Hematopoietic multipotent progenitor cell (in vitro differentiated cells): ENCODE results near the gene ATP7B. TPM values are rescaled to one million over a fixed set of nuclear protein-coding genes. Genes with fewer than 3 reads are reported as not detected.

Experiments used
- DNase-seq, 3 donors: peaks; one replicate each; pipeline ENCODE4 v3.0.0-alpha.2; 2011 to 2015; ENCODE audit warnings: low read depth in 2 of 3, low spot score in 2 of 3
- total RNA-seq: library from RNA; depleted of rRNA; stranded (reverse); fragments of >200 nt; gene quantifications from one replicate; pipeline ENCODE4 v1.2.3, GENCODE V29; 2012

Gene ATP7B
- total RNA-seq, 1 donor = 14.0 TPM

DNA sequence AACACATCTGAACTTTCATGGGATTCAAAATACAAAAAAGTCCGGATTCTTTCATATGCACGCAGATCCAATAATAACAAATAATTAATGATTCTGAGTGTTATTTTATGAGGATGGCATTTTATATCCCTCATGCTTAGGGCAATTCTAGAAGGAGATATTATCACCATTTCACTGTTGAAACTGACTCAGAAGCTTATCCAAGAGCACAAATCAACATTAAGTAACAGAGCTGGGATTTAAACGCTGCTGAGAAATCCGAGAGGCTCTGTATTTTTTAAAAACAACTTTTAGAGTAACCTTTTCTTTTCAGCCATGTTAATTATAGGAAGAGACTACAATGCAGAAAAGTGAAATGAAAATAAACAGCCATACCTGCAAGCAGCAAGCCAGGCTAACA lies 30.3 kb downstream of the ATP7B start:
- DNase-seq = no peak

DNA sequence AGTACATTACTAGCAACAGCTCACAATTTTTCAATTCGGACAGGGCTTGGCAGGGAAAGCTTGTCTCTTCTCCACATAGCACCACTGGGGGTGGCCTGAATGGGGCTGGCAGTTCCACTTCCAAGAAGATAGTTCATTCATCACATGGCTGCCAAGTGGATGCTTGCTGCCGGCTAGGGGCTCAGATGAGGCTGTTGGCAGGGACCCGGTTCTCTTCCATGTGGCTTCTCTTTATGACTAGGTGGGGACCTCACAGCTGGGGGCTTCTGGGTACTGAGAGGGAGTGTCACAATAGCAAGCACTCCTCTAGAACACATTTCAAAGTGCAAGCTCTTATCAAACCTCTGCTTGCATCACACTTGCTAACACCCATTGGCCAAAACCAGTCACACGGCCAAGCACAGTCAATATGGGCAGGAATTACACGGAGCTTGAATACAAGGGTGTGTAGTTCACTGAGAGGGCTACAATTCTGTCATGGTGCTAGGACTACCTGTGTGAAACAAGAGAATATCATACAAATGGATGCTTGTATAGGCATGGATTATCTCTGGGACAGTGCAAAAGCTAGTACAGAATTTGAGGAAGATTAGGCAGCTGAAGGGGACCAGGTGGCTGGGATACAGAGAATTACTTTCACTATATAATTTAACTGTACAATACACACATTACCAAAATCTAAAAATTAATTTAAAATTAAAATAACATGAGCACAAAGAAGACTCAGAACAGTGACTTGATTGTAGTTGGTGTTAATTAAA lies 32.3 kb downstream of the ATP7B start:
- DNase-seq = no peak

DNA sequence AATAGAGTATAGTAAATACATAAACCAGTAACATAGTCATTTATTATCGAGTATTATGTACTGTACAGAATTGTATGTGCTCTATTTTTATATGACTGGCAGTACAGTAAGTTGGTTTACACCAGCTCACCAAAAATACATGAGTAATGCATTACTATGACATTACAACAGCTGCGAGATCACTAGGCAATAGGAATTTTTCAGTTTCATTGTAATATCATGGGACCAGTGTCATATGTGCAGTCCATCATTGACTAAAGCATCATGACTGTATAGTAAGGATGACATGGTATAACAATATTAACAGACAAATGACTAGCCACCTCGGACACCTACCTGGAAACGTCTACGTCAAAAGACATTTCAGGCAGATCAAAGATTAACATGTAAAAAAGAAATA lies 33.6 kb downstream of the ATP7B start:
- no peak for DNase-seq

DNA sequence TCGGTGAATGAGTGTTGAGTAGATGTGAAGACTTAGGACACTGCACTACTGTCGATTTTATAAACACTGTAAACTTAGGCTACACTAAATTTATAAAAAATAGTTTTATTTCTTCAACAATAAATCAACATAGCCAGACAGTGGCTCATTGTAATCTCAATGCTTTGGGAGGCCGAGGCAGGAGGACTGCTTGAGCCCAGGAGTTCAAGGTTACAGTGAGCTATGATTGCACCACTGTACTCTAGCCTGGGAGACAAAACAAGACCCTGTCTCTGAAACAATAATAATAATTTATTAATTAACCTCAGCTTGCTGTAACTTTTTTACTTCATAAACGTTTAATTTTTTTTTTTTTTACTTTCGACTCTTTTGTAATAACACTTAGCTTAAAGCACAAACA lies 34.4 kb downstream of the ATP7B start:
- no peak for DNase-seq

DNA sequence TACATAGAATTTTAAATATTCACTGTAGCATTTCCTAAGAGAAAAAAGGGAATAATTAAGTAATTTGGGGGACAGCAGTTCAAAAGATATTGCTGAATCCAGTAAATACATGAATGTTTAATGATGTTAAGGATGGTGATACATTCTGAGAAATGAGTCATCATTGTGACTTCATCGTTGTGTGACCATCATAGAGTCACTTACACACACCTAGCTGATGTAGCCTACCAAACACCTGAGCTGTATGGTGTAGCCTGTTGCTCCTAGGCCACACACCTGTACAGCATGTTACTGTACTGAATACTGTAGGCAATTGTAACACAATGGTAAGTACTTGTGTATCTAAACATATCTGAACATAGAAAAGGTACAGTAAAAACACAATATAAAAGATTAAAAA lies 34.8 kb downstream of the ATP7B start:
- no peak for DNase-seq

DNA sequence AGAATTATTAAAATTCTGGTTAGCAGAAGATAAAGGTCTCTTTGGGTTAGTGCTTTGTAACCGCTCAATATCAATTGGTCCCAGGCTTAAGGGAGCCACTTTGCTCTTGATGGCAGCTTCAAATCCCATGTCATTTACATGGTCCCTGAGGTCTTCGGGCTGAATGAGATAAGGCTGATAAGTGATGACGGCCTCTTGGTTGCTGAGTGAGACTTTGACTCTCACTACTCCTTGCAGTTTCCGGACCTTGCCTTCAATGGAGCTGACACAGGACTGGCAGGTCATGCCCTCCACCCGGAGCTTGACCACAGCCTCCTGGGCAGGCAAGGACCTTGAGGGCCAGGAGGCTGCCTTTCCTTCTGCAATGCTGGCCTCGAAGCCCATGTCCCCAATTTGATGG lies 36.8 kb downstream of the ATP7B start:
- DNase-seq = no peak

DNA sequence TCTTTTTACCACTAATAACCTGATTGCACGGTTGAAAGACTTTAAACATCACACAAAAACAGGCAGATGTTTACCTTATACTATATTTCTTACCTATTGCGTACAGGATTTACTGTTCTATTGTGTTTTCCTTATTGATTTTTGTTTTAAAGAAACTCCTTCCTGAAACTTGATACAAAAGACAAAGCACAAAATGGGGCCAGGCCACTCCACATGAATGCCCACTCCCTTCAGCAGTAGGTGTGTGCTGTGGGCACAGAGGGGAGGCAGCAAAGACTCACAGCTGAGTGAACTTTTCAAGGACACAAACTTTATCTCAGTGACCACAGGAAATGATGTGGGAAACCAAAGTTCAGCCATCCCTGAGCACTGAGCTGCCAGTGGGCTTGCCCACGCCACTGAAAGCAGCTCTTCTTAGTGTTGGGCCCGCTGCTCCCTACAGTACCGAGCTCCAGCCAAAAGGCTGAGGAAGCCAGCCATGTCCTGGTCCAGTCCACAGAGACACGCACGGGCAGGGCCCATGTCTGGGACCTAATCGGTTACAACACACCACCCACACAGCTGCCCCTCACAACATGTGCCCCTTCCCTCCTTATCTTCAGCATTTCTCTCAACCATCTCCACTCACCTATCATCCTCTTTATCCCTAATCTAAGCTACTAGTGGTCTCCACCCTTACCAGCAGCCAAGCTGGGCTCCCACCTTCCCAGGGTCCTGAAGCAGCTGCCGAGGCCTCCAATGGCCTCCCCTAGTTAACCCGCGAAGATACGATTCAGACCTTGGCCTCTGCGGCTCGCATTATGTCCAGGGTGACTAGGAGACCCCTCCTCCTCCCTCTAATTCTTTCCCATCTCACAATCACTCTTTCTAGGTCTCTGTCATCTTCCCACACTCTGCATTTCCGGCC lies 39.5 kb downstream of the ATP7B start:
- no peak for DNase-seq

DNA sequence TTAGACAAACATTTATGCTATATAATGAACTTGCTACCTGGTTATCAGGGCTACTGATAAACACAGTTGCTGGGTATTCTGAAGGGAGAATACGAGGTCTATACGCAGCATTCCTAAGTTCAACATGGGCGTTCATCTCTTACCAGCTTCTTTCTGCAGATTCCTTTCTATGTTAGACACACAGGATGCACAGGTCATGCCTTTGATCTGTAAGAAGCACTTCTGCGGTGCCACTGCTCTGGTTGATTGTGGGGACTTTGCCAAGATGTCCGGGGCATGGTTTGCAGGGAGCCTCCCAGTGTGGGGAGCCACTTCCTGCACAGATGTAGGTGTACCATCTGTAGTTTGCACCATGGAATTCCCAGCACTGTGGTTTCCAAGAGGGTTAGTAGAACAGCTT lies 40.9 kb downstream of the ATP7B start:
- no peak for DNase-seq

DNA sequence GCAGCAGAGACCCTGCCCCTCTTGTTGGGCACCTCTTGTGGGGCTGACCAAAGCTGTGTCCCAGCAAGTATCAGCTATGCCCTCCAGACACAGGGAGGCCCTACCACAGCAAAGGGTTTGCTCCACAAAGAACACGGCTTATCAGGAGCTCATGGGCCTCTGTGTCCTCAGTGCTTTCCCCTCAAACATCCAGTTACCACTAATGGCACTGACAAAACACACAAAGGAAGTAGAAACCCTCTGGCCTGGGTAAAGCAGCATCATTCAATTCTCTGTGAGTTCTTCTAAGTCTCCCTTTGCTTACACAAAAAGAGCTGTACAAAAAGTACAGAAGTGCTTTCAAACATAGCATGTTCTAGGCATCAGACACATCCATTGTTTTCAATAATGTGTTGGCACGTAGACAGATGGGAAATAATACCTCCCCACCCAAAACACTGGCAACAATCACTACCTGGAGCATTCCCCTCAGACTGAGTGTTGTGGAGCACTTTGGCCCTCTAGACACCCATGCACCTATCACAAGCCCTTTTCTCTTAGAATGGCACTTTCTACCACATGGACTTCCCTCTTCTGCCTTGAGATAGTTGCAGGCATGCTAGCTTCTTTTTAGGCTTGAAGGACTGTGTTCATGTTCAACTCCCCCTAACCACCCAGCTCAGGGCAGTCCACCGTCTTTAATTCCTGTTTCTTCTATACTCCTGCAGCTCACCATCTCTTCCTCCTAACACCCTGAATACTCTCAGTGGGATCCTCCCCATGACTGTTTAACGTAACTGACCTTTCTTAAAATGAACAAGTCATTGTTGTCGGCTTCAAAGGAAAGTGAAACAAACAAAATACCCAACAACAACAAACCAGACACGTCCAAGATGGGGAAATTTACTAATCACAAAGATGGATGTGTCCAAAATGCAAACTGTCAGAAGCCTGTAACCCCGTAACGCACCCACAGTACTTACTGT lies 43.5 kb downstream of the ATP7B start:
- no peak for DNase-seq

DNA sequence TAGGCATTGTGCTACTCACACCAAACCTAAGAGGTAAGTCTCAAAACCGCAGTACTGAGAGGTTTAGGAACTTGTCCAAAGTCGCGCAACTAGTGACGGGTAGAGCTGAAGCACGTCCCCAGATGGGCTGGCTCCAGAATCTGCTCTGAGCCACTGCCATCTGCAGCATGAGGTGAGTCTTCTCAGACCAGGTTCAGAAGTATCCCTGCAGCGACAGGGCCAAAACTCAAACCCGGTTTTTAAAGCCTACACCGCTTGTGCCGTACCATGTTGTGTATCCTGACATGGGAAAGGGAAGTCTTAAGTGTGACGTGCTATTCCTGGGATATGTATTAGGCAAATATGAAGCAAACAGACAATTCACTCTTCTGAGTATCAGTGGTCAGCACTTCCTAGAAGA lies 45.1 kb downstream of the ATP7B start:
- no peak for DNase-seq

DNA sequence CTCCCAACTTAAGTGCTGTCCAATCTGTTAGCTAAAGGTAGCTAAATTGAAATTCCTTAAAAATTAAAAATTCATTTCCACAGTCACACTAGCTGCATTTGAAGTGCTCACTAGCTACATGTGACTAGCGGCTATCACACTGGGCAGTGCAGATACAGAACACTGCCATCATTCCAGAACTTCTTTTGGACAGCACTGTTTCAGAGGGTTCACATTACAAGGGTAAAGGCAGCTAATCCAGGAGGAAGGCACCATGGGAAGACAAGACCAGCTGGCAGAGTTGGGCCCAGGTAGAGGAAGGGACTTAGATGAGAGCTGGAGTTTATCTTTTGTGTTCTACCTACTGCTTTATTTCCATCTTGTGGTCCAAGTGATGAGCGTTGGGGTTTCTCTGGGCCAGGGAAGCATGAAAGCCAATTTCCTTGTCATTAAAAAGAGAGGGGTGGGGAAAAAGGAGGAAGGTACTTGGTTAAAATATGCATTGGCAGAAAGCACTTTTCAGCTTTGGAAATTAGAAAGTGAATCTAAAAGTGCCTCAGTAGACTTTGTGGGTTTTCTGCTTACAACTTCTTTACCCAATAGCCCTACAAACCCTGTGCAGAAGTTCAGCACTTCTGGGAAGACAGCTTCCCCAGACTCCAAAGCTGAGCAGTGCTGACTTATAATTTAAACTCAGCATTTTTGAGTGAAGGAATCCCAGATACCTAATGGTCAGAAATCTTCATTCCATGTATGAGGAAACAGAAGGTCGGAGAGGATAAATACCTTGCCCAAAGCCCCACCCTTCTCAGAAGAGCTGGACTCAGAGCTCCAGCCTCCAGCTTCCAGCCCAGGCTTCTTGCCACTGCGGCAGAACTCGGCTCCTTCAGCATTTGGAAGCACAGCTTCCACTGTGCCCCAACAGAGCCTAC lies 49.5 kb downstream of the ATP7B start:
- no peak for DNase-seq

DNA sequence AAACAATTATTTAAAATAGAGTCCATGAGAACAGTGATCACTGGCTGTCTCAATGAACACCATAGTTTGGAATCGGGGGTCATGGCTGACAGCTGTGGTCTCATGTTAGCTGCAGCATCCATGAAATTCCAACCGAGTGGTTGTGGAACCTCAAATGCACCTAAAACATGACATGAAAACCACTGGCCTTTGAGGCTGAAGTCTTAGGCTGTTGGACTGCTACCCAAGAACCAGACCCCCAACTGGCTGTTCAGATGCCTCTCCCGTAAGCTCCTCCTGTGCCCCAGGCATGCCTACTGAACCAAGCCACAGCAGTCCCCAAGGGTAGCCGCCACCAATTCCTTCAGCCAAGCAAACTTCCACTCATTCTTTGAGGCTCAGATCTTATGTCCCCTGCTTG lies 50.5 kb downstream of the ATP7B start:
- DNase-seq = no peak

DNA sequence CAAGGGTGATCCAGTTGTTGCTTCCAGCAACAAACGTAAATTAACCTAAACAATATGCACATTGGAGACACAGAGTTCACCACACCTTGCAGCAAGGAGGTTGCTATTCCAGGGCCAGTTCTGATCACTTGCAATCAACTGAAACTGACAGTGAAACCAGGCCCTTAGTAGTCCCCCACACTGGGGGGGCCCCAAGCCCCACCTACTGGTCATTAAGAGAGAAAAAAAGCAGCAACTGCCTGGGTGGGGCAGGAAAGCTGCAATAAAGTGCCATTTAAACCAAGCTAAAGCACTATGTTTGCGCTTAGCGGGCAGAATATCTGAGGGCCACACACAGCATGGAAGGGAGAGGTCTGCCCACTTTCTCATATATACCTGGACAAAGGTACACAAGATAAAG lies 51.5 kb downstream of the ATP7B start:
- DNase-seq = no peak

DNA sequence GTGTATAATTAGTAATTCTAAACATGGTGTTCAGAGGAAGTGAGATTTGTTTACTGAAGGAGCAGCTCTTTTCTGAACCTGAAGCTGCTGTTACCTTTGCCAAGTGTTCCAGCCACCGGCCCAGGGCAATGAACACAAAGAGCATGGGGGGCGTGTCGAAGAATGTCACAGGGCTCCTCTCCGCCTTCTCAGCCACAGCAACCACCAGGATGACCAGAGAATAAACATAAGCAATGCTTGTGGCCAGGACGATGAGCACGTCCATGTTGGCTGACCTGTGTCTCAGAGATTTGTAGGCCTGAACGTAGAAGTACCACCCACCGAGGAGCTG lies 53.1 kb downstream of the ATP7B start:
- DNase-seq = no peak

DNA sequence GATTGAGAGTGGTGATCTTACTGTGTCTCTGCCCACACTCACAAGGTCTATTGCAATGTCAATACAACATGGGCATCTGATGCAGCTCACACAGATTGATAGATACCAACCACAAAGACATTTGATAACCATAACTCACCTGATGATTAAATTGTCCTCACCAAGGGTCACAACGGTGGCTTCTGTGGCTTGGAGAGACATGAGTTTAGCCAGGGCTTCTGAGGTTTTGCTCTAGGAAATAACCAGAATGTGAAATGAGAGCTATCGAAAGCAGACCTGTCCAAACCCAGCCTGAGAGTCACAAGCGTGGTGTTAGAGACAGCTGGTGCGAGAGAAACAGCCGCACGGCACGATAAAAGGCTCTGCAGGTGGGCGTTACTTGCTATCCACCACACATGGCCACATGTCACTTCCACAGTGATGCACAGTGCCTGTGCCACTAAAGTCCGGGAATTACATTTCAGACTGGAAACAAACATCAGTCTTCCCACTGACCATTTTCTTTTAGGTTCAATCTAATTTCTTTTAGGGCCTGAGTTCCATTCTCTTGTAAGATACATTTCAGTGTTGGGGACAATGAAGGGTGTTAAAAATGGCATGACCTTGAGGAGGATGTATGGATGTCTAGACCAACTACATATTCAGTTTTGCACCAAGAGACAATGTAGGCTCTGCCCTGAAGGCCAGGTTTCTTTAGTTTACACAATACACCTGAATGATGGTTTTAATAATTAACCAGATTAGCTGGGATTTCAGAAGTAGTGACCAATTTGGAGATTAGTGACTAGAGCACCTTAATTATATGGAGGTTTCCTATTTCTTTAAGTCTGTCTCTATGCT lies 53.7 kb downstream of the ATP7B start:
- no peak for DNase-seq

DNA sequence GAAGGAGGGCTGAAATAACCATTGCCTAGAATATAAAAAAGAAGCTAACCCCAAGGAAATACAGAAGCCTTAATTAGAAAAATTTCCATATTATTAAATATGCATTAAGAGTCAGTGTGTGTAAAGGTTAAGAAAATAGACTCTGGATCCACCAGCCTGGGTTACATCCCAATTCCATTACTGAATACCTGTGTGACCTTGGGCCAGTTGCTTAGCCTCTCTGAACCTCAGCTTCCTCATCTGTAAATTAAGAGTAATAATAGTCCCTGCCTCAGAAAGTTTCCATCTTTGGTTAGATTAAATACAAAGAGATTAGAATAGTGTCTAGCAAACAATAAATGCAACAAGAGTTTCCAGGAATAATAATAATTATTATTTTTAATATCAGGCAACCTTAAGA lies 54.5 kb downstream of the ATP7B start:
- DNase-seq = no peak

DNA sequence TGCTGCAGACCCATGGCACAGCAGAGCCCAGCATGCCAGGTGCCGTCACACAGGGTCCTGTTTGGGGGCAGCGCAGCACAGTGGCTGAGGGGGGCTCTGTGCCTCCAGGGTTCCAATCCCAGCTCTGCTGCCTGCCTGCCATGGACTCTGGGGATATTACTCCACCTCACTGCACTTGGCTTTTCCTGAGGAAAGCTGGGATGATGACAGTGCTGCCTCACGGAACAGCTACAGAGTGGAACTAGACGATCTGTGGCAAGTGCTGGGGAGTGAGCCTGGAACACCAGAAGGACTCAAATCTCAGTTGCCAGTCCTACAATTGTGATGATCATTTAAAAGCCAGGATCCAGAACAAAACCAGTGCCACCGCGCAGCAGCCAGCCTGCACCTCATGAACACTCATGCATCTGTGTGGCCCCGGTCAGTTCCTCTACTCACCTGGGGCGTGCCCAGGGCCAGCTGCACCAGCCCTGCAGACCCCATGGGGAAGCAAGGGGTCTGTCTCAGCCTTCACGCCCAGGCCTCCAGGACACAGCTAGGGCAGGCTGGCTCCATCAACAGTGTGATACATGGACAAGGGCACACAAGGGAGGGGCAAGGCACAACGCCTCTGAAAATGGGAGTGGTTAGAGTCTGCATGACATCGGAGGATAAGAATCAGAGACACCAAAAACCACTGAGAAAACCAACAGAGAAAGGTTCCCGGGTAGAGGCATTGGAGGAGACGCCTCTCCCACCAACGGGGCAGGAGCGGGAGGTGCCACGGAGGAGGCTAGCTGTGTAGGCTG lies 55.2 kb downstream of the ATP7B start:
- DNase-seq = no peak

DNA sequence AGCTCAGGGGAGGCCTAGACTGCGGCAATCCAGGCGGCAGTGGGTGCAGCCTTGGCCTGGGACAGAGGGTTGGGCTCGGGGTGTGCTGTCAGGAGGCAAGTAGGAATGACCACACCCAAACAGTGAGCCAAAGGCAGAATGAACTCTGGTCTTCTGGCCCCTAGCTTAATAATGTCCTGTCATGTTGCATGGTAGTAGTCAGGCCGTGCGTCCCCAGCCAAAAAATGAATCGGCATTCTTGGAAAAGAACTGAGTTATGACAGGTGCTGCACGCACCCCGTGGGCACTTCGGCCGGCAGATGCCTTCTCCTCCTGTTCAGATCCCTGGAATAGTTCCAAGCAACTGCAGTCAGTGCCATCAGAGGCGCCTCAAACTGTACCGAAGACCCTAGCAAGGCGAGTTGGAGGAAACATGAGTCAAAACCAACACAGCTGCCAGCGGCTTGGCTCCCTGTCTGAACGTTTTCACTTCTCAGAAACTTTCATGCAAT lies 55.9 kb downstream of the ATP7B start:
- peak in 1 of 3 donors; percentile 17 for DNase-seq
